Upper lobe of right lung (tissue), 1 donor: ENCODE data around the gene ENAH. TPM values are rescaled to one million over a fixed set of nuclear protein-coding genes. Genes with fewer than 3 reads are reported as not detected.
A peak's percentile ranks its signal among the peaks of the same experiment; 100 is the strongest.

Experiments
- ATAC-seq: fragments of 200-7000 bp; cut with Tn5 transposase; one replicate; pipeline ENCODE4 v1.9.1; 2020; ENCODE audit warnings: mild to moderate bottlenecking, moderate library complexity
- DNase-seq: peaks from one replicate; pipeline ENCODE4 v3.0.0-alpha.2; 2020
- H3K27ac ChIP-seq: fragments of 200-600 bp; one replicate; pipeline ENCODE4 v1.8.0; 2022
- H3K27me3 ChIP-seq: fragments of 200-600 bp; one replicate; pipeline ENCODE4 v1.8.0; 2022; ENCODE audit warnings: mild to moderate bottlenecking
- H3K36me3 ChIP-seq: fragments of 200-600 bp; one replicate; pipeline ENCODE4 v1.8.0; 2022
- H3K4me1 ChIP-seq: fragments of 200-600 bp; one replicate; pipeline ENCODE4 v1.8.0; 2022
- H3K4me3 ChIP-seq: fragments of 200-600 bp; one replicate; pipeline ENCODE4 v1.8.0; 2022; ENCODE audit warnings: mild to moderate bottlenecking
- H3K9me3 ChIP-seq: fragments of 200-600 bp; one replicate; pipeline ENCODE4 v1.8.0; 2022
- CTCF ChIP-seq: fragments of 200-600 bp; IDR thresholded peaks from one replicate; pipeline ENCODE4 v1.8.0; 2022; ENCODE audit warnings: antibody characterized with exemption
- intact Hi-C: fragments of 100-400 bp; cut with DNase I; formaldehyde crosslinking; loops from one replicate; pipeline ENCODE4 v1.11.0; 2022
- total RNA-seq: library from RNA; stranded (reverse); fragmentation: NEBNext Ultra II Directional; extraction: Animal tissue kit (Norgen Biotek cat#: 25700); gene quantifications from one replicate; pipeline ENCODE4 v1.2.1, GENCODE V29; 2021
- donor health status: DM: no; HTN: yes; CAD: no; lungs with severe emphysema.

The ENAH gene
- total RNA-seq, 1 donor from 2014 or later, result 67.4 TPM

DNA sequence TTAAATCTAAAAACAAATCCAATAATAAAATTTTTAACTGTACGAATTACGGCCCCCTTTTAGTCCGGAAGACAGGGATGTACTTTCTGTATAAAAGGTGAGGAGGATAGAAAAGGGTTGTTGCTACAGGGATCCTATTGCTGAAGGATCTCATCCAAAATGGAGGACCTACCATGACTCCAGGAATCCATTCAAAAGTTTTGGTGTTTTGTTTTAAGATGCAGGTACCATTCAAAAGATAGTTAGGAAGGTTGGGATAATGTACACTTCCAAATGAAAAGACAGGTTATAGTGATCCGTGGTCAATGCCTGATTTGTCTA is 1.3 kb upstream of the ENAH start:
- peak overlapping the region; percentile 83 for H3K4me3 ChIP-seq
- intact Hi-C loops, result no loop called here

DNA sequence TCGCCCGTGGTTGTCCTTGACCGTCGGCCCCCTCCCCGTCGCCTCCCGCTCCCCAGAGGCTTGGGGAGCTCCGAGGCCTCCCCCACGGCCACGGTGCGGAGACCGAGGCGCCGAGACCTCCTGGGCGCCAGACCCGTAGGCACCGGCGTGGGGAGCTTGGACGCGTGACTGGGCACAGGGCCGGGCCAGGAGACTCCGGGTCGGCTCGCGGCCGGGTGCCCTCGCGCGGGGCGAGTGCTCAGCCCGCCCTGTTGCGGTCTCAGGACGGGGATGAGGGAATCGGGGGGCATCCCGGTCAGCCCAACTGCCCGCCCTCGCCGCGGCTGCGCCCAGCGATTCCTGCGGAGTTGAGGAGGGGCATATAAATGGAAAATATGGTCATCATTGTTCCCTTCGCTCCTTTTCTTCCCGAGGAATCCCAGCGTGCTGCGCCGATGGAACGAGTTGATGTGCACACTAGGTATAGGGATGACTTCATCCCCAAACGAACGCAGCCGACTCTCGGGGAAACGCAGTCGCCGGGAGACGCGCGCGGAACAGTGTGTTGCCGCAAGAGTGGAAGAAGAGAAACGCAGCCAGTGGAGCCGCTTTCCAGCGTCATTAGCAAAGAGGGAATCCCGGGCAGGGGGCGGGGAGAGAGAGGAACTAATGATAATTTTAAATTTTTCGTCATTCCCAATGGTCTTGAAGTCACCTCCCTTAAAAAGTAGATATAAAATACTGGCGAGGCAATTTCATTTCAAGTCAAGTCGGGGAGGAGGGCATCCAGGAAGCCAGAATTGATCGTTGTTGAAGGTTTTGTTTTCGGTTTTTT is 747 bp upstream of the ENAH start:
- DNase-seq (peak; percentile 76), ATAC-seq (peak; percentile 68)
- Histone ChIP-seq H3K4me3 (peak overlapping the region; percentile 83), H3K9me3 (no peaks in the 10 kb centered on the region), H3K27me3 (no peaks in the 10 kb centered on the region), H3K4me1 (peaks cover 5% of the 10 kb centered on the region), H3K27ac (peak overlapping the region; percentile 82), H3K36me3 (no peaks in the 10 kb centered on the region)
- intact Hi-C loops, result no loop called here
- TF ChIP-seq CTCF, result no peak

More for the DNA sequence above, 1.3 kb upstream of the ENAH start:
- Histone ChIP-seq H3K4me1 (peaks cover 2% of the 10 kb centered on the region), H3K36me3 (no peaks in the 10 kb centered on the region), H3K9me3 (no peaks in the 10 kb centered on the region), H3K27ac (peak overlapping the region; percentile 82), H3K27me3 (no peaks in the 10 kb centered on the region)
- DNase-seq (no peak), ATAC-seq (no peak)
- TF ChIP-seq CTCF, result no peak

DNA sequence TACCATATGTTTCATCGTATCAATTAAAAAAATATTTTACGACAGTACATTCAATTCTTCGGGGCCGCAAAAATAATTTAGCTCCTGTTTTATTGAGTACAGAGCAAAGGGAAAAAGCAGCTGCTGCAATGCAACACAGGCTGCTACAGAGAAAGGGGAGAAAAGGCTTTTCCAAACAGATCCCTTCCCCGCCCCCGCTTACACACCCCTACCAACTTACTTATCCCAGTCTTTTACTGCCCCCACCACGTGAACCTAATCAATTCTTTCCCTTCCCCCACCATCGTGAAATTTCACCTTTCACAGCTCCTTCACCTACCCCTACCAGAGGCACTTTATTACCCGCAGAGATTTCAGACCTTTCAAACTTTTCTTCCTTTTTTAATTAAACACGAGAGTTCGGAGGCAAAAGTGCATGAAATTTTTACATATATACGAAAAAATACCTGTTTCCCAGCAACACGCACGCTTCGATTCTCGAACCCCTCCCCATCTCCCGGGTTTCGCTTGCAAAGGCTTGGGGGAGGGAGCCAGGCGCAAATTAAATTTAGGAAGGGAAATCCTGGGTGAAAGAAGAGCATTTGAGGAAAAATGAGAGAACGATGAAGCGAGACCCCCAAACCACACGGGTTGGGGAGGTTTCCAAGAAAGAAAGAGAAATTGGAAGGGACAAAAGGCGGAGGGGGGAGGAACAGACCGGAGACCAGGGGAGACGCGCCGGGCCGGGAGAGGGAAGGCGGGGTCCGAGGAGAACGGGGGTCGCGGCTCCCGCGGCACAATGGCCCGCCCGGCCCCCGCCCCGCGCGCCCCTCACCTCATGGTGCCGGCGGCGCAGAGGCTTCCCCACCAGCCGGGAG is 823 bp downstream of the ENAH start:
- intact Hi-C loops, result no loop called here
- no peaks in the 10 kb centered on the region for H3K36me3 ChIP-seq
- H3K9me3 ChIP-seq, result no peaks in the 10 kb centered on the region
- peak overlapping the region; percentile 83 for H3K4me3 ChIP-seq
- no peaks in the 10 kb centered on the region for H3K27me3 ChIP-seq
- no peak for ATAC-seq
- TF ChIP-seq CTCF, result no peak
- DNase-seq, result no peak
- H3K27ac ChIP-seq, result peak overlapping the region; percentile 83
- H3K4me1 ChIP-seq, result peaks cover 5% of the 10 kb centered on the region

GRCh38 chr1:225651376-225651871 is 1.5 kb downstream of the ENAH start:
- DNase-seq (no peak), ATAC-seq (no peak)
- Histone ChIP-seq H3K4me1 (peaks cover 5% of the 10 kb centered on the region), H3K9me3 (no peaks in the 10 kb centered on the region), H3K27ac (peak overlapping the region; percentile 83), H3K27me3 (no peaks in the 10 kb centered on the region), H3K36me3 (no peaks in the 10 kb centered on the region), H3K4me3 (peak overlapping the region; percentile 83)
- intact Hi-C loops, result no loop called here
- no peak for TF ChIP-seq CTCF

DNA sequence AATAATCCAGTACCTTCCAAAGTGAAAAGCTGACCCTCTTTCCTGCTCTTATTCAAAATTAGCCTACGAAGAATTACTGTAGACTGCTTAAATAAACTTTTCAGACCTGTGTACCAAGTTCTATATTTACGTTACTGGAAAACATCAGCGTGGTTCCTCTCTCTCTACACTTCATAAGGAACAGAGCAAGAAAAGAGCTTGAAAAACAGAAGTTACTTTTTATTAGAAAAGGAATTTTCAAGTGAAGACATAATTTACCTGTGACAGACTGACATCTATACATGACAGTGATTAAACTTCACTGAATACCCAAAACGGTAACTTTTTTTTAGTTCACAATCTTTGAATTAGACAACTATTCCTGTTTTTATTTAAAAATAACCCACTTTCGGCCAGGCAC is 2.7 kb downstream of the ENAH start:
- TF ChIP-seq CTCF, result no peak
- no peak for ATAC-seq
- intact Hi-C loops, result no loop called here
- H3K4me3 ChIP-seq, result peak overlapping the region; percentile 83
- H3K9me3 ChIP-seq, result no peaks in the 10 kb centered on the region
- H3K4me1 ChIP-seq, result peaks cover 5% of the 10 kb centered on the region
- H3K36me3 ChIP-seq, result no peaks in the 10 kb centered on the region
- H3K27me3 ChIP-seq, result no peaks in the 10 kb centered on the region
- H3K27ac ChIP-seq, result peak overlapping the region; percentile 83
- DNase-seq, result no peak
